Central memory CD8-positive, alpha-beta T cell (primary cell): ENCODE measurements around the gene SMPDL3A.

ENCODE experiments used
- ATAC-seq: fragments of 150-1000 bp; cut with Tn5 transposase; replicated peaks from 2 replicates; pipeline ENCODE4 v1.10.0; 2022; ENCODE audit warnings: mild to moderate bottlenecking, moderate FRiP score, moderate number of reproducible peaks; ENCODE audit not compliant: poor library complexity, severe bottlenecking; ENCODE audit errors: extremely low read depth
- DNase-seq, 2 donors: peaks; one replicate each; pipeline ENCODE4 v3.0.0; 2021; ENCODE audit warnings: low spot score in 2 of 2
- H3K27ac Mint-ChIP-seq: one replicate; pipeline ENCODE4 v1.8.0; 2022; ENCODE audit warnings: low read depth, mild to moderate bottlenecking, moderate library complexity, mixed read lengths
- H3K27me3 Mint-ChIP-seq: one replicate; pipeline ENCODE4 v1.8.0; 2022; ENCODE audit warnings: mixed read lengths
- H3K36me3 Mint-ChIP-seq: one replicate; pipeline ENCODE4 v1.8.0; 2022; ENCODE audit warnings: mild to moderate bottlenecking, moderate library complexity, mixed read lengths; ENCODE audit not compliant: insufficient read depth
- H3K4me1 Mint-ChIP-seq: one replicate; pipeline ENCODE4 v1.8.0; 2022; ENCODE audit warnings: mixed read lengths
- H3K4me3 Mint-ChIP-seq: one replicate; pipeline ENCODE4 v1.8.0; 2022; ENCODE audit warnings: mild to moderate bottlenecking, moderate library complexity, mixed read lengths
- H3K9me3 Mint-ChIP-seq: one replicate; pipeline ENCODE4 v1.8.0; 2022; ENCODE audit warnings: mixed read lengths

SMPDL3A gene

DNA sequence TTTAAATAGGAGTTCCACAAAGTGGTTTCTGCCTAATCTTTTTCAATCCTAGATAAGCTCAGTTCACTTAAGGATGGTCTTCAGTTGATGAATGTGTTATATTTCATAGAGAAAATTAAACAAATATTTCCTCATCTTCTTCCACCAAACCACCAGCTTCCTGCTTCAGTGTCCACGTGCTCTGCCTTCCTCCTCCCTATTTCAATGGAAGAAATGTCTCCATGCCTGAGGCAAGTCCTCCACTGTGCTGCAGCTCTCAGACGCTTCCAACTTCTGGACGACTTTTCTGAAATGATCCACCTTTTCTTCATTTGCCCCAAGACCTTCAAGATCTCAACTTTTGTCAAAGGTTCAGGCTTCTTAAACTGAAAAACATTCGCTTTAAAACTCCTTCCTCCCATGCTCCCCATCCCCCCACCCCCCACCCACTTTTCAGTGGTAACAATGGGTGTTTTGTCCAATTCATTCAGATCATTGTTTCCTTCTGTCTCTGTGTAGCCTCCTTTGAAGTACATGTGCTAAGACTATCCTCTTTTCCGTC, 34.8 kb upstream of the SMPDL3A start:
- H3K36me3 Mint-ChIP-seq, result no peaks in the 10 kb centered on the region
- no peak overlapping the region for H3K4me3 Mint-ChIP-seq
- H3K9me3 Mint-ChIP-seq, result peaks cover 8% of the 10 kb centered on the region
- no peak for DNase-seq
- no peak overlapping the region for H3K27ac Mint-ChIP-seq
- ATAC-seq, result no peak
- no peaks in the 10 kb centered on the region for H3K27me3 Mint-ChIP-seq
- peaks cover 9% of the 10 kb centered on the region for H3K4me1 Mint-ChIP-seq

DNA sequence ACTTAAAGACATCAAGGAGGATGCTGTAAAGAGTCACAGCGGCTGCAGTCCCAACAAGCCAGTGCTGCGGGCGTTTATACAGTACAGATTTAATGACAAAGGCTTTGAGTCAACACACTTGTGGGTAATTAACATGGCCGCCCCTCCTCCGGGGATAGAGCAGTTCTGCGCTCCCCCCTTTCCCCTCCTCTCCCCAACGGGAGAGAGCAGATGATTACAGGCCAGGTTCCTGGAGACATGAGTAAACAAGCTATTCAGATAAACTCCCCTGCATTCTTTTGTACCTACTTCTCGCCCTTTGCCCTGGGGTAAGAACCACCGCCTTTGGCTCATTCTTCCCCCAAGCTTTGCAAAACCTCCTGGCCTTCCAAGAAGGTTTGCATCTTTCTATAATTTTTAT, 33.2 kb upstream of the SMPDL3A start:
- no peaks in the 10 kb centered on the region for H3K36me3 Mint-ChIP-seq
- H3K9me3 Mint-ChIP-seq, result peaks cover 8% of the 10 kb centered on the region
- H3K4me3 Mint-ChIP-seq, result no peak overlapping the region
- no peak overlapping the region for H3K27ac Mint-ChIP-seq
- H3K4me1 Mint-ChIP-seq, result peaks cover 9% of the 10 kb centered on the region
- no peaks in the 10 kb centered on the region for H3K27me3 Mint-ChIP-seq
- no peak for DNase-seq
- no peak for ATAC-seq

DNA sequence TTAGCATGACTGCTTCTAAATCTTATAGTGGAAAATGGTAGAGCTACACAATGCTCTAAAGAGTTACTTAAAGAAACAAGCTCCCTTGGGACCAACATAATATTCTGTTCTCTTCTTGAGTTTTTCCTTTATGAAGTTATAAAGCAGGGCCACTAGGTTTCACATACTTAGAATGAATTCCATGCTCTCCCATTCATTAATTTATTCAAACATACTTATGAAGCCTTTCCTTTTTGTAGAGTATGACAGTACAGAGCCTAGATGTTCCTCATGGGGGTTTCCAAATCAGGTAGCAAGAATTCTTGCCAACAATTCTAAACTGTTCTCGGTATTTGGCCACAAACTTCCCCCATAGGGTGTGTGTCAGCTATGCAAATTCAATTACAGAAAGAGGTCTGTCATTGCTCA, 30.1 kb upstream of the SMPDL3A start:
- Mint-ChIP-seq H3K27ac (no peak overlapping the region), H3K4me1 (no peaks in the 10 kb centered on the region), H3K27me3 (no peaks in the 10 kb centered on the region), H3K9me3 (peaks cover 11% of the 10 kb centered on the region), H3K4me3 (no peak overlapping the region), H3K36me3 (no peaks in the 10 kb centered on the region)
- DNase-seq (no peak), ATAC-seq (no peak)

DNA sequence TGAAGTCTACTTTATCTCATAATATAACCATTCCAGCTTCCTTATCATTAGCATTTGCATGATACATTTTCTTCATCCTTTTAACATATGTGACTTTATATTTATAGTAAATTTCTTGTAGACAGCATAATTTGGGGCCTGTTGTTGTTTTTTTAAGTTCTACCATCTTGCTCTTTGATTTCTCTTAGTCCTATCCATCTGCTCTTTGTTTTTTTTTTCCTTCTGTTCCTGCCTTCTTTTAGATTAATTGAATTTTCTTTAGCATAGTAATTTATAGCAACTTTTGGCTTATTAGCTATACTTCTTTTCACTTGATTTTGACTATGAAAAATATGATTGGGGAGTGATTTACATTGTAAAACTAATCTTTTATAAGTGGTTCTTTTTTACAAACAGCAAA, 28.7 kb upstream of the SMPDL3A start:
- ATAC-seq, result no peak
- no peaks in the 10 kb centered on the region for H3K36me3 Mint-ChIP-seq

DNA sequence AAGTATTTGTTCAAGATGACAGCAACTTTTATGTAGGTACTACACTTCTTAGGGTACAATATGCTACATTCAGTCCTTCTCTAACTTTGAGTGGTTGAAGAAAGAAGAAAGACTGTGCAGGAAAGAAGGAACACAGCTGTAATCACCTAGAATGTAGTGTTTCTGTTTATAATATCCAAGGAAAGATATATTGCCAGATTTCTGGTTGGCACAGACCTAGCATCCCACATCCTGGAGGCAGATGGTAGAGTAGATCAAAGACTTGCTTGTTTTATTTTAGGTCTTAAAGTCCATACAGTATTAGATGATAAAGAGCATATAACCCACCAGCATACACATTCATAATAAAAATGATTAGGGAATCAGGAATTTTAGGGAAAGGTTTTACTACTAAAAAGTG, 22.8 kb upstream of the SMPDL3A start:
- Mint-ChIP-seq H3K27ac (no peak overlapping the region), H3K9me3 (peaks cover 5% of the 10 kb centered on the region), H3K4me3 (no peak overlapping the region), H3K36me3 (no peaks in the 10 kb centered on the region), H3K27me3 (peaks cover 15% of the 10 kb centered on the region), H3K4me1 (no peaks in the 10 kb centered on the region)
- no peak for DNase-seq
- no peak for ATAC-seq

More for the DNA sequence above, 28.7 kb upstream of the SMPDL3A start:
- Mint-ChIP-seq H3K4me1 (no peaks in the 10 kb centered on the region), H3K27ac (no peak overlapping the region), H3K27me3 (no peaks in the 10 kb centered on the region), H3K4me3 (no peak overlapping the region), H3K9me3 (peaks cover 13% of the 10 kb centered on the region)
- DNase-seq, result no peak

DNA sequence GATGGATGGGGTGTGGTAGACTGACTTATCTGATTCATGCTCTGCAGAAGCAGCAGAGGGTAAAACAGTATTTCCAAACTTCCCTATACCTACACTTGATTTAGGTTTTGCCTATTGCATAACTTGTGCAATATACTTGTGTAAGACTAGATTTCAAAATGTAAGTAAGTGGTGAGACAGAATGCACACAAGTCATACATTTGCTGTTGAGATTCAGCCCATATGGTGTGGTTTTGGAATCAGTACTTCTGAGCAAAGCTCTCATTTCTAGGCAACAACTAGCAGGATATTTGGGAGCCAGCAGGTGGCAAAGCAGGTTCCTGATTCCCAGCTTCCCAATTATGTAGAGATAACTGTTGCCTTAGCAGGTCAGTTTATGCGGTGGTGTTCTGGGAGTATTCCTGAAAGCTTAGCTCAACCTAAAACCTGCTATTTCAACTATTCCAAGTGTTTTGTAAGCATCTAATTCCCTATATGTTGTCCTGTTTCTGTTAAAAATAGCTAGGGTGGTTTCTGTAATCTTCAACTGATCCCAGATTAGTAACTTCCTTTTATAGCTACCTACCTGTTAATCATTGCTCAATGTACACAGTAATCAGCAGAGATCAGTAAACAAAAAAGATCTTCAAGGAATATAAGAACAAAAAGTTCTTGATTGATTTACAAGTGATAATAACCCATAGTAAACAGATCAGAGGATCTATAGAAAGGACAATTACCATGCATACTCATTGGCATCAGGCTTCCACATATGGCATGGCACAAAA, 18.0 kb upstream of the SMPDL3A start:
- Mint-ChIP-seq H3K36me3 (no peaks in the 10 kb centered on the region), H3K27ac (no peak overlapping the region), H3K27me3 (peaks cover 32% of the 10 kb centered on the region), H3K4me3 (no peak overlapping the region), H3K4me1 (no peaks in the 10 kb centered on the region), H3K9me3 (peaks cover 5% of the 10 kb centered on the region)
- ATAC-seq (no peak), DNase-seq (no peak)

DNA sequence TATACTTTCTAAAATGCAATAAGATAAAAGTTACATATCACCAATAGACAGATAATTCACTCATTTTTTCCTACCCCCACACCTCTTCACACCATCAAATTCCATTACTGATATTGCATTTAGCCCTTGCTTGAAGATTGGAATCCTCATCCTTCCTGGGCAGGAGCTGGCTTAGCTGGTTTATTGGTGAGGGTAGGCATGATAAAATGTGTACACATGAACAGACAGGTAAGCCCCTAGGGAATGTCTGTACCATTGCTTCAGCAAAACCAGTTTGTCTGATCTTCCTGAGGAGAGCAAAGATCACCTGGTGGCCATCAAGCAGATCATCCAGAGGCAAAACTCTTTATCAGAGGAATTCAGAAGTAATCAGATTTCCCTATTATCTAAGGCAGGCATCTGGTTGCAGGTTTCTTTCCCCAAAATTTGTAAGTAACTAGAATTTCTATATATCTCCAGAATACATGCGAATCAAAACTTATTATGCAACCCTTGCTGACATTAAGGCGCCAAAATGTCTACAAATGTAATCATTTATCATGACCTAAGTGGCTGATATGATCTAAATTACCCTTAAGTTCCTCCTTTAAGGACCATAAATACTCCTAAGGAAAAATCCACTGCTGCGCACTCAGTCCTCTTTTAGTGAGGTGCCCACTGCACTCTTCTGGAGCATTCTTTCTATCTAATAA, 16.2 kb upstream of the SMPDL3A start:
- Mint-ChIP-seq H3K27ac (no peak overlapping the region), H3K27me3 (peaks cover 27% of the 10 kb centered on the region), H3K4me3 (no peak overlapping the region), H3K9me3 (peaks cover 5% of the 10 kb centered on the region), H3K4me1 (no peaks in the 10 kb centered on the region), H3K36me3 (no peaks in the 10 kb centered on the region)
- no peak for ATAC-seq
- no peak for DNase-seq

DNA sequence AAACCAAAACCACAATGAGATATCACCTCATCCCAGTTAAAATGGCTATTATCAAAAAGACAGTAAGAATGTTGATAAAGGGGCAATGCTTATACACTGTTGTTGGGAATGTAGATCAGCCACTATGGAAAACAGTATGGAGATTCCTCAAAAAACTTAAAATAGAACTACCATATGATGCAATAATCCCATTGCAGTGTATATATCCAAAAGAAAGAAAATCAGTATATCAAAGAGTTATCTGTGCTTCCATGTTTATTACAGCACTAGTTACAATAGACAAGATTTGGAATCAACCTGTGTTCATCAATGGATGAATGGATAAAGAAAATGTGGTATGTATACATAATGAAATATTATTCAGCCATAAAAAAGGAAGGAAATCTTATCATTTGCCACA, 13.1 kb upstream of the SMPDL3A start:
- Mint-ChIP-seq H3K4me1 (no peaks in the 10 kb centered on the region), H3K27me3 (peaks cover 44% of the 10 kb centered on the region), H3K27ac (no peak overlapping the region), H3K36me3 (no peaks in the 10 kb centered on the region), H3K4me3 (no peak overlapping the region), H3K9me3 (peaks cover 5% of the 10 kb centered on the region)
- DNase-seq (no peak), ATAC-seq (no peak)

DNA sequence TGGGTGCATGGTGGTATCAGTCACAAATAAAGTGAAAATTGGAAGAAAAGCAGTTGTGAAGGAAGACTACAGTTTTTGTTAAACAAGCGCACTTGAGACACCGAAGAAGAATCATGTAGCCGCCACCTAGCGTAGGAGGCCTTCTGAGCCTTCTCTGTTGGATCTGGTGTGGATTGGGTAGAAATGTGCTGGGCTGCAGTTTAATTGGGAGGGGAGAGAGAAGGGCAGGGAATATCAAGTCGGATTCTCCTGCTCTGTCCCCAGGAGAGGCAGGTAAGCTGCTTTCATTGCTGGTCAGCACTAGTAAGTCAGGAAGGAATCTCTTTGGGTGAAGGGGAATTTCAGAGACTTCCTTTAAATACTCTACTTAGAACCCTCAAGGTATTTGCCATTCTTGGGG, 10.8 kb upstream of the SMPDL3A start:
- no peak for DNase-seq
- no peak overlapping the region for H3K27ac Mint-ChIP-seq

DNA sequence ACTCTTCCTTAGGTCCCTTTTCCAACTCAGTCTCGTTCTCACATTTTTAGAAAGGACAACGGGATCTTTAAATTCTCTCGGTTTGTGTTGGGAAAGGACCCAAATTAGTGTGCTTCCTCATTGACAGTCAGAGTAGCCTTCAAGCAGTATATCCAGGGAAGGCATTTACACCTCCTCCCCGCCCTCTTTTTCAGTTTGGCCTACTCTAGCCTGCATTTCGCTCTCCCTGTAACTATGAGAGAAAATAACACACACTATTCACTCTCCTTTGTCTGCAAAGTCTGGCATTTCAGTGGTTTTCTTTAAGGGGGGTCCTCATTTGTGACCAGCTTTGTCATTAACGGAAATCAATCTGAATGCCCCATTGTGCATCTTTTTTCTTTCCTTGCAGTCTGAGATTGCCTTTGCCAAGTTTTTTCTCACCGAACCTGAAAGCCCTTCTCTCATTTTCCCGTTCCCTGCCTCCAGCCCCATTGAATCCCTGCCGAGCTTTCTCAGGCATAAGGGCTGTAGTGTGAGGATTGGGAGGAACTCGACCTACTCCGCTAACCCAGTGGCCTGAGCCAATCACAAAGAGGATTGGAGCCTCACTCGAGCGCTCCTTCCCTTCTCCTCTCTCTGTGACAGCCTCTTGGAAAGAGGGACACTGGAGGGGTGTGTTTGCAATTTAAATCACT, 9.9 kb upstream of the SMPDL3A start:
- Mint-ChIP-seq H3K4me1 (no peaks in the 10 kb centered on the region), H3K27me3 (peaks cover 28% of the 10 kb centered on the region), H3K36me3 (no peaks in the 10 kb centered on the region), H3K27ac (no peak overlapping the region), H3K9me3 (peaks cover 5% of the 10 kb centered on the region), H3K4me3 (no peak overlapping the region)
- DNase-seq (no peak), ATAC-seq (no peak)

More for the DNA sequence above, 10.8 kb upstream of the SMPDL3A start:
- Mint-ChIP-seq H3K9me3 (peaks cover 5% of the 10 kb centered on the region), H3K4me1 (no peaks in the 10 kb centered on the region), H3K4me3 (no peak overlapping the region), H3K27me3 (peaks cover 28% of the 10 kb centered on the region), H3K36me3 (no peaks in the 10 kb centered on the region)
- no peak for ATAC-seq

DNA sequence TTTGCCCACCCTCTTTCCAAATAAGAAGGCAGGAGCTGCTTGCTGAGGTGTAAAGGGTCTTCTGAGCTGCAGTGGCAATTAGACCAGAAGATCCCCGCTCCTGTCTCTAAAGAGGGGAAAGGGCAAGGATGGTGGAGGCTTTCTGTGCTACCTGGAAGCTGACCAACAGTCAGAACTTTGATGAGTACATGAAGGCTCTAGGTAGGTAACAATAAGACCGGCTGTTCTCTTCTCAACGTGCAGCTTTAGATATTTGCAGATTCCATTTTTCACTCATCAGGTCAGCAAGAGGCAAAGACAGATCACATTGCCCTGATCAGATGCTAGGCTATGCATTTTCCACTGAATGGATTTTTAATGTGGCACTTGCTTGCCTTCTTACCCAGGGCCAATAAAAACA, 9.4 kb upstream of the SMPDL3A start, which contains the start of gene FABP7:
TSS of gene FABP7 (plus strand) at position 50 of the 400 bp plus-strand sequence. CDS start at position 129, 79 bp downstream.
- H3K36me3 Mint-ChIP-seq, result no peaks in the 10 kb centered on the region

DNA sequence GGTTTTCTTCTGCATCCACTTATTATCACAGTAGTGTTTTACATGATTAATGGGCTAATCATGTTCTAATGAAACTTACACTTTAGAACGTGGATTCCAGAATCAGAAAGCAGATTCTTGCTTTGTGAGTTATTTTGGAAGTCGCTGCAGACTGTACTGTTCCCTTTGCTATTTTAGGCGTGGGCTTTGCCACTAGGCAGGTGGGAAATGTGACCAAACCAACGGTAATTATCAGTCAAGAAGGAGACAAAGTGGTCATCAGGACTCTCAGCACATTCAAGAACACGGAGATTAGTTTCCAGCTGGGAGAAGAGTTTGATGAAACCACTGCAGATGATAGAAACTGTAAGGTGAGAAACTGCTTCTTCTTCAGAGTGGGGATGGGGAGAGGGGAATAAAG, 8.9 kb upstream of the SMPDL3A start:
- peaks cover 5% of the 10 kb centered on the region for H3K9me3 Mint-ChIP-seq
- no peaks in the 10 kb centered on the region for H3K36me3 Mint-ChIP-seq
- H3K4me3 Mint-ChIP-seq, result no peak overlapping the region
- no peaks in the 10 kb centered on the region for H3K4me1 Mint-ChIP-seq
- H3K27ac Mint-ChIP-seq, result no peak overlapping the region
- ATAC-seq, result no peak
- H3K27me3 Mint-ChIP-seq, result peaks cover 28% of the 10 kb centered on the region
- no peak for DNase-seq

More for the DNA sequence above, 9.4 kb upstream of the SMPDL3A start, which contains the start of gene FABP7:
- ATAC-seq, result no peak
- Mint-ChIP-seq H3K4me1 (no peaks in the 10 kb centered on the region), H3K27me3 (peaks cover 28% of the 10 kb centered on the region), H3K27ac (no peak within 1 kb of the TSS), H3K4me3 (no peak within 1 kb of the TSS), H3K9me3 (peaks cover 5% of the 10 kb centered on the region)
- no peak for DNase-seq
